ENCODE measurements around the gene SGF29.
"Not testable (repeated sequence)": the region's sequence is repeated elsewhere in the genome, so short reads cannot be mapped to it uniquely, and the experiment has no call there.

Gene SGF29

DNA sequence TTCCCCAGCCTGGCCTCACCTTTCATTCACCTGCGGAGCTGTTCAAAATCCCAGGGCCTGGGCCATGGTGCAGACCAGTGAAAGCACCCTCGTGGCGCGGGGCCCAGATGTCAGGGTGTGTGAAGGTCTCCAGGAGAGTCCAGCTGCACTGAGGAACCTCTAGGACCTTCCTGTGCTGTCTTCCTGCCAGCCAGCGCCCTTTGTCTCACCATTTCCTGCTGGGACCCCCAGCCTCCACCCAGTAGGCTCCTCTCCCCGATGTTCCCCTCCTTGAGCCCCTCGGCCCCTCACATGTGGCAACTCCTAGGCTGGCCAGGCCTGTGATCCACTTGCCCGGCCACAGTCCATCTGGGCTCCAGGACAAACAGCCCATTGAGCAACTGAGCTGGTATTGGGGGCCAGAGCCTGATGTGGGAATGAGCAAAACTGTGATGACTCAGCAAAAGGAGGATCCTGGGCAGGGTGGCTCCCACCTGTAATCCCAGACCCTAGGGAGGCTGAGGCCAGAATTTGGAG lies 42.5 kb downstream of the SGF29 start:
- no peak for DNase-seq (ENCODE audit: low read depth)

DNA sequence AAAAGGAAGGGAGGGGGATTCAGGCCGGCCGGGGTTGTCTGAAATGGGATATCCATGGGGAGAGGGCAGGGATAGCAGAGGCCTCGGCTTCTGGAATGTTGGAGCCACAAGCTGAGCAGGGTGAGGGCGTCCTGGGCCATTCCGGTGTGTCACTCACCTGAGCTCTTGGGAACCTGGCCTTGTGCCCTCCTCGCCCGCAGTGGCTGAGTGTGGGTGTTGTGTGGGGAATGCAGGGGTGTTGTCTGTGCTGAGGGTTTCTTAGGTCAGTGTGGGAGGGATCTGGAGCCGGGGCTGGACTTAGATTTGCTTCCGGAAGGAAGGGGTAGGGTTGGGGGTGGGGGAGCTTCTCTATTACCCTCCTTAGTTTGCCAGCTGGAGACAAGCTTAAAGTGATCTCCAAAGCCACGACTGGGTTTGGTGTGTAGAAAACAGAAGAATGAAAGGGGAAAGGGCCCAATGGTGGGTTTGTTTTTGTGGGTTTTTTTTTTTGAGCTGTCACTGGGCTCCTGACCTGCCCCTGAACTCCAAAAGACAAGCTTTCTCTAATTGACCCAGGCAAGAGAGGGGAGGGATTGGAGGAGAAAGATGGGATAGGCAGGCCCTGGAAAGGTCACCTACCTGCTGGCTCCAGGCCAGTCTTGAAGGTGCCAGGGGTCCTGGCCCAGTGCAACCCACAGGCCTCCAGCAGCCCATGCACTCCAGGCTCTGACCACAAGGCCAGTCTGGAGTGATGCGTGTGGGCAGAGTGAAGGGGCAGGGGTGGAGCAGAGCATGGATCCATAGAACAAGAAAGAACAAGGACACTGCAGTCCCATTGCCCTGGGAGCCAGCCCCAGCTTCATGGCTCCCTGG lies 43.3 kb downstream of the SGF29 start, which contains the start of gene SULT1A2:
Gene SULT1A2 (minus strand): TSS at position 211 of the 852 bp plus-strand sequence. CDS start 1,120 bp downstream, outside the sequence.
- DNase-seq (ENCODE audit: low read depth) = no peak

DNA sequence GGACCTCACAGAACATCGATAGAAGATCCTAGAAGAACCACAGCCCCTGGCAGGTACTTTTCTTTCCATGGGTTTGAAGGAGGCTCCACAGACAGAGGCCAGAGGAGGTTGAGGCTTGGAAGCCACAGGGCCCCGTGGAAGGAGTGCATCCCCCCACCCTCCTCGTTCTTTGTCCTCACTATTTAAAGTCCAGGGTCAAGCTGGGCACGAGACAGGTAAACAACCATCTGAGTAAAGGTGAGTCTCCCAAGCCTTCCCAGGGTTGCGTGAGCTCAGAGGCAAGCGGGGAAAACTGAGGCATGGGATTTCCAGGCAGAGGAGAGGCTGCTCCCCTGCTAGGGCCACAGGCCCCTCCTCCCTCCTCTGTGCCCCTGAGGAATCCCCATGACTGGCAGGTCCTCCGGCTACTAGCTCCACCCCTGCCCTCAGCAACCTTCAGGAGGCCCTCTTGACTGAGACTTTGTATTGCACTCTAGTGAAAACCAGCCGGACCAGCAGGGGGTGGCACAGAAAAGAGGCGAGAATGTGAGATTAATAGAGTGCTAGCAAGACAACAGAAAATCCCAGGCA lies 44.1 kb downstream of the SGF29 start:
- DNase-seq (ENCODE audit: low read depth) = no peak

DNA sequence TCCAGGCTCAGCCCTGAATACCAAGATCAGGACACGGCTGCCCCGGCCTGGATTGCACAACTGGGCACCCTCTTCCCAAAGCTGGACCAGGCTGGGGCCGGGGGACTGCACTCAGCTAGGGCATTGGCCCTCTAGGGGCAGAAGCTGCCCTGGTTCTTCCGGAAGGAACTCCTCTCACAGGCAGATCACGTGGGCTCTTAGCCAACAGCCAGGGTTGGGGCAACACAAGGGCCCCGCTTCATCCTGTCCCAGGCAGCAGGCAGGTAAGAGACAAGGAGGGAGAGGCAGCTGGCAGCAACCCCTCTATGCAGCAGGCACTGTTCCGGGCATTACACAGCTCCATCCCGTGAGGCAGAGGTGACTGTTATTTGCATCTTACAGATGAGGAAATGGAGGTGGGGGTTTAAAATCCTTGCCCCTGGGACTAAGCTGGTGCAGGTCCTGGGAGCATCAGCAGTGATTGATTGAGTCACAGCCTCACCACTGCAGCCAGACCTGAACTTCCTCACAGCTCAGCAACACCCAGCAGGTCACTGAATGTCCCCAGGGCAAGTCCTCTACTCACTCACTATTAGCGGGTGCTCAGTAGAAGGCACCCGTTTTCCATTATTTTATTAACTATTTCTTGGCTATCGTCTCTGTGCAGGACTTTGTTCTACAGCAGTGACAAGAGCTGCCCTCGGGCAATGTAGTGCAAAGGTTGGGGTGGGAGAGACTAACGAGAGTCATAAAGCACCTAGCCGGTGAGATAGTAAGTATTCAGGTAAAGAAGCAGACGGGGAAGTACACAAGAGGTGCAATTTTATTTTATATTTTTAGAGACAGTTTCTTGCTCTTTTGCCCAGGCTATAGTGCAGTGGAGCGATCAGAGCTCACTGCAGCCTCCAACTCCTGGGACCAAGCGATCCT lies 45.9 kb downstream of the SGF29 start:
- DNase-seq (ENCODE audit: low read depth) = not testable (repeated sequence)

DNA sequence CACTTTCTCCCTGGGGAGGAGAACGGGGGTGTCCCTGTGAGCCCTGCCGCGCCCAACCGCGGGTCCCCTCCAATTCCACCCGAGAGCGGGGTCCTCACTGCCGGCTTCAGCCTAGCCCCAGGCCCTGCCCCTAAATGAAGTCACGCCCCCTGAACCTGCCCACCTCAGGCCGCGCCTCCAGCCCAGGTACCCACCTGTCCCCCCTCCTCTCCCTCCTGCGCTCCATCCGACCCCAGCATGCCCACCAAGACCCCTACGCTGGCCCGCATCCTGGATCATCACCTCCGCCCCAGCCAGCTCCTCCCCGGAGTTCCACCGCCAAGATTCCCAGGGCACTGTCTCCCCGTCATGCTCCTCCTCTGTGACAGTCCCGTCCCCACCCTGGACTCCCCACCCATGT lies 47.2 kb downstream of the SGF29 start:
- not testable (repeated sequence) for DNase-seq (ENCODE audit: low read depth)

DNA sequence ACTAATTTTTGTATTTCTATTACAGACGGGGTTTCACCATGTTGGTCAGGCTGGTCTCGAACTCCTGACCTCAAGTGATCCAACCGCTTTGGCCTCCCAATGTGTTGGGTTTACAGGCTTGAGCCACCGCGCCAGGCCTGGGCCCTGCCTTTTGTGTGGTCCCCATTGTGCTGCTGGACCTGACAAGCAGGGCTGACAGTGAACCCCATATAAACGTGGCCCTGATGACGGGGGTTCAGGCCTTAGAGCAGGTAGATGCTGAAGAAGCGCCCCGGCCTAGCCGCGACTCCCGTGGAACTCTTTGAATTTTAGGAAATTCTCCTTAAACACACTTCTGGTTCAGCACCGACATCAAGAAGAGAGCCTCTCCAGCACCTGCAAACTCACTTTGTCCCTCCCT lies 47.9 kb downstream of the SGF29 start:
- not testable (repeated sequence) for DNase-seq (ENCODE audit: low read depth)

DNA sequence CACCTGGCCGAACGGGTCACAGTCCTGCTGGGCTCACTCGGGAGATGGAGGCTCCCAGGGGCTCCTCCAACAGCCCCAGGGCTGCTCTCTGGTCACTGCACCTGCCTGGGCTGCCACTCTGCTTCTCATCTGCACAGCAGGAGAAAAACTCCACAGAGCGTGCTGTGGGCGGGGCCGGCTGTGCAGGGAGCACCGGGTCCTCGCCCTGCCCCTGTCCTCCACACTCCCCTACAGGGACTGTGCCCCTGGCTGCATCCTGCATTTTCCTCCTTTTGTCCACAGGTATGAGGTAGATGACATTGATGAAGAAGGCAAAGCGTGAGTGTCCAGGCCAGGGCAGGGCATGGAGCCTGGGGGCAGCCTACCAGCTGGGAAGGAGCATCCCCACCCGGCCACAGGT lies 48.3 kb downstream of the SGF29 start:
- DNase-seq (ENCODE audit: low read depth) = not testable (repeated sequence)

DNA sequence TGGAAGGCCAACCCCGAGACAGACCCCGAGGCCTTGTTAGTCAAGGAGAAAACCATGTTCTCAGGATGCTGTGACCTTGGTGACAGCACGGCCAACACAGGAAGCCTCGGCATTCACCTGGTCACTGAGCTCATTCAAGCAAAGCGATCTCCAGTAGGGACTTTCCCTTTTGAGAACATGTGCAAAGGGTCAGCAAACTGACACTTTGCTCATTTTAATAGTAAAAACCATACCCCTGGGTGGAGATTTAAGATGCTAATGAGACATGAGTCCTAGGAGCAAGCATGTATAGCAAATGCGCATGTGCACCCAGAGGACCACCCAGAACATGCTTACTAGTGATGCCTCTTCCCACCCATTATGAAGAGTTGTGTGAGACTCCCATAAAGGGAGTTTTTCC lies 48.8 kb downstream of the SGF29 start:
- DNase-seq (ENCODE audit: low read depth) = no peak

DNA sequence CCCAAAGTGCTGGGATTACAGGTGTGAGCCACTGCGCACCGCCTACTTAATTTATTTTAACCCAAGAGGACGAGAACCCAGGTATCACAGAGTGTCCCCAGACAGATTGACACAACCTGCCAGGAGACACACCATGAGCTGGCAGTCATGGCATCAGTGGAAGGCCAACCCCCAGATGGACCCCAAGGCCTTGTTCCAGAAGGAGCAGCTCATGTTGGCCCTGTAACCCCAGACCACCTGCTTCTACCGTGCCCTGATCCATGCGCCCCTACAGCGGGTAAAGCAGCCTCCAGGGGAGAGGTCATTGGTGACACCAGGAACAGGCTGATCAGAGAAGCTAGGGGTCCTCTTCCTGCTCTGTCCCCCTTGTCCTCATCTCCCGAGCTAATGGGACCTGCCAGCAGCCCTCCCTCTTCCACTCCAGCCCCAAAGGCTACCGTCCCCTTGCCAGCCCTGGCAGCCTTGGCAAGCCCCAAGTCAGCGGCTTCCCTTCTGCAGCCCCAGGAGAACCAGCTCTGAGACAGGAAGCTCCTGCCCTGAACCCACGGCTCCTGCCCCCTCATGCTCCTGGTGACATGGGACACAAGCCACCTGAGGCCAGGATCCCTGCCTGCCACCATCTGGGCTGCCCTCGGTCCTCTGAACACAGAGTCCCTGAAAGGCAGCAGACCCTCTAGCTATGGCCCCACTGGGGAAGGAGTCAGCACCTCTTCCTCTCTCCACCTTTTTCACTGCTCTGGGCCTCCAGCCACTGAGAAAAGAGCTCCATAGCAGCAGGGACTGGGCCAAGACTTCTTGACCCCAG lies 49.9 kb downstream of the SGF29 start:
- DNase-seq (ENCODE audit: low read depth) = no peak

DNA sequence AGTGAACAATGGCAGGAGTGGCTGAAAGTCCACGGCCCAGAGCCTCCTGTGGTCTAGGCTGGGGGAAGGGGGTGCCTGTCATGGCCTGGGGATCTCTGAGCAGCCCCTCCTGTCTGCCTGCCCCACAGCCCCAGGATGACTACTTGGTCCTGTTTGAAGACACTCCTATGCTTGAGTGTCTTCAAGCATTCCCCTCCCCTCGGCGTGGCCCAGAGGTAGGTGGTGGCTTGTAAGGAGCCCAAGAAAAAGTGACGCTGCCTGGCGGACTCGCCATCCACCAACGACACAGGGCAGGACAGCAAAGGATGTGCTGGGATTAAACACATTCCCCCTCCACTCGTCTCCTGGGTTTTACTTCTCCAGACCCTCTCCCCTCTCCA lies 50.5 kb downstream of the SGF29 start:
- DNase-seq (ENCODE audit: low read depth) = no peak

DNA sequence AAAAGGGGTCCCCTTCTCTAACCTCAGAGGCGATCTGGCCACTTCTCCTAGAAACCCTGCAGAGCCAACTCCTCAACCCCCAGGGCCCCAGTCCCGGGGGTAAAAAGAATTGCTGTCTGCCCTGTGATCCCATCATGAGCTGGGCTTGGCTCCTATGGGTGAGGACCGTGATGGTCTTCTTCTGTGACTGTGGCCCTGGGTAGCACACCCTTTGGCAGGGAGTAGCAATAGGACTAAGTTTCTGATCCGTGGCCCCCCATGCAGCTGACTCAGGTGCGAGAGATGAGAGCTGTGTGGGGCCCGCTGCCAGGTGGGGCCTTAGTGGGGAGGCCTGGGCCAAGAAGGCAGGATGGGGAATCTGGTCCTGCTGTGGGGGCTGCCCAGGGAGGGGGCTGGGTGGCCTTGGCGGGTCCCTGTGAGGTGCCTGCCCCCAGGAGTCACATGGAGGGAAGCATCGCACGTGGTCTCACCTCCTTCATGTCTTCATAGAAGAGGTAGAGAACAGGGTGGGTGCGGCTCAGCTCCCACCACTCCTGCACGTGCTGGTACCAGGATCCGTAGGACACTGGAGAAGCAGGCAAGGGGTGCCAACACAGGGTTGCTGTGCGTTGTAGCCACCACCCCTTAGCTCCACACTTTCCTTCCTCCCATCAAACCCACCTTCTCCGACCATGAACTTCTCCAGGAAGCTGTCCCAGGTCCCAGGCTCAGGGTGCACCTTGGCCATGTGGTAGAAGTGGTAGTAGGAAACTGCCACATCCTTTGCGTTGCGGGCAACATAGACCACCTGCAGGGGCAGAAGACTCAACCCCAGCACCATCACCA lies 52.8 kb downstream of the SGF29 start:
- no peak for DNase-seq (ENCODE audit: low read depth)

DNA sequence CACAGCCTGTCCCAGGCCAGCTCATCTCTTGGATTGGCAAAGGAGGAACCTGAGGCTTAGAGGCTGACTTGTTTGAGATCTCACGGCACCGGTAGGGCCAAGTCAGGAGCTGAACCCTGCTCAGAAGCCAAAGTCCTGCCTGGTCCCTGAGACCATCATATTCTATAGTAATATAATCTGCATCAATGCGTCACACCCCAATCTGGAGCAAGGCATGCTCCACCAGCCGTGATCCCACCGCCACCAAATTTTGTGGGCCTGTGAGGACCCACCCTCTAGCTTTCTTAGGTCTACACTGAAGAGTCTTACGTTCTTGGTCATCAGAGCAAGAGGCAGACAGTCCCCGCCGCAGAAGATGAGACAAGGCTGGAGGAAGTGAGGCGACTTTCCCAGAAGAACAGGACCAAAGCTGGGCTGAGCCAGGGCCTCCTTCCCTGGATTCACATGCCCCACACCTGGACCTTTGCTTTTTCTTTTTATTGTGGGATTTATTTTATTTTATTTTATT lies 53.5 kb downstream of the SGF29 start:
- no peak for DNase-seq (ENCODE audit: low read depth)

DNA sequence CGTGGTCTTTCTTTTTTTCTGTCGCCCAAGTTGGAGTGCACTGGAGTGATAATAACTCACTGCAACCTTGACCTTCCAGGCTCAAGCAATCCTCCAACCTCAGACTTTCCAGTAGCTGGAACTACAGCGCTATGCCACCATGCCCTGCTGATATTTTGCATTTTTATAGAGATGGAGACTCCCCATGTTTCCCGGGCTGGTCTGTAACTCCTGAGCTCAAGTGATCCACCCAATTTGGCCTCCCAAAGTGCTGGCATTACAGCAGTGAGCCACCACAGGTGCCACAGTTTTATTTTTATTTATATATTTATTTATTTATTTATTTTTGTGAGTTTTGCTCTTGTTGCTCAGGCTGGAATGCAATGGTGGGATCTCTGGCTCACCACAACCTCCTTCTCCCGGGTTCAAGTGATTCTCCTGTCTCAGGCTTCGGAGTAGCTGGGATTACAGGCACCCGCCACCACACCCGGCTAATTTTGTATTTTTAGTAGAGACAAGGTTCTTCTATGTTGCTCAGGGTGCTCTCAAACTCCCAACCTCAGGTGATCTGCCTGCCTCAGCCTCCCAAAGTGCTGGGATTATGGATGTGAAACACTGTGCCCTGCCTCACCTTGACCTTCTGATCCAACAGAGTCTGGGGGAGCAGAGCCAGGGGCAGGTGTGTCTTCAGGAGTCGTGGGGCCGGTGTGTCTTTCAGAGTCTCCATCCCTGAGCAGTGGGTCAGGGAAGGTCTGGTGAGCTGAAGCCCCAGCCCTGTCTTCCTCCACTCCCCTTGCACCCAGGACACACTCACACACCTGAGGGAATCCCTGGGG lies 54.2 kb downstream of the SGF29 start:
- DNase-seq (ENCODE audit: low read depth) = not testable (repeated sequence)

DNA sequence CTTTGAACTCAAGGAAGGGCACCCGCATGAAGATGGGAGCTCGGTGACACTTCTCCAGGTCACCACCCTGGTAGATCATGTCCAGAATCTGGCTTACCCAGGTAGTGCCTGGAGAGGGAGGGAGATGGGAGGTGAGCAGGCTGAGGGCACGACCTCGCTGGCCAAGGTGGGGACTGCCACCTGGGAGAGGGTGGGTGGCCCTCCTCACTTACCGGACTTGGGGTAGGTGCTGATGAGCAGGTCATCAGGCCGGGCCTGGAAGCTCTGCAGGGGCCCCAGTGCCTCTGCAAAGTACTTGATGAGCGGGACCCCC lies 54.7 kb downstream of the SGF29 start:
- DNase-seq (ENCODE audit: low read depth) = not testable (repeated sequence)

DNA sequence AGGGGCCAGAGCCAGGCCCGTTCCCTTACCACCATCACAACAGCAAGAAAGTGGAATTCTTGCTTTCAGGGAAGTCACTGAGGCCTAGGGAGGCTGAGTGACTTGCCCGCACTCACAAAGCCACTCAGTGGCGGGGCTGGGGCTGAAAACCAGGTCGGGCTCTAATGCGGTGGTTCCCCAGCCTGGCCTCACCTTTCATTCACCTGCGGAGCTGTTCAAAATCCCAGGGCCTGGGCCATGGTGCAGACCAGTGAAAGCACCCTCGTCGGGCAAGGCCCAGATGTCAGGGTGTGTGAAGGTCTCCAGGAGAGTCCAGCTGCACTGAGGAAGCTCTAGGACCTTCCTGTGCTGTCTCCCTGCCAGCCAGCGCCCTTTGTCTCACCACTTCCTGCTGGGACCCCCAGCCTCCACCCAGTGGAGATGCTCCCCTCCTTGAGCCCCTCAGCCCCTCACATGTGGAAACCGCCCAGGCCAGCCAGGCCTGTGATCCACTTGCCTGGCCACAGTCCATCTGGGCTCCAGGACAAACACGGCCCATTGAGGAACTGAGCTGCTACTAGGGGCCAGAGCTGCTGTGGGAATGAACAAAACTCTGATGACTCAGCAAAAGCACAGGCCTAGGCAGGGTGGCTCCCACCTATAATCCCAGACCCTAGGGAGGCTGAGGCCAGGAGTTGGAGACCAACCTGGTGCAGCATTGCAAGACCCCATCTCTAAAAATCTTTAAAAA lies 55.3 kb downstream of the SGF29 start:
- DNase-seq (ENCODE audit: low read depth) = not testable (repeated sequence)

DNA sequence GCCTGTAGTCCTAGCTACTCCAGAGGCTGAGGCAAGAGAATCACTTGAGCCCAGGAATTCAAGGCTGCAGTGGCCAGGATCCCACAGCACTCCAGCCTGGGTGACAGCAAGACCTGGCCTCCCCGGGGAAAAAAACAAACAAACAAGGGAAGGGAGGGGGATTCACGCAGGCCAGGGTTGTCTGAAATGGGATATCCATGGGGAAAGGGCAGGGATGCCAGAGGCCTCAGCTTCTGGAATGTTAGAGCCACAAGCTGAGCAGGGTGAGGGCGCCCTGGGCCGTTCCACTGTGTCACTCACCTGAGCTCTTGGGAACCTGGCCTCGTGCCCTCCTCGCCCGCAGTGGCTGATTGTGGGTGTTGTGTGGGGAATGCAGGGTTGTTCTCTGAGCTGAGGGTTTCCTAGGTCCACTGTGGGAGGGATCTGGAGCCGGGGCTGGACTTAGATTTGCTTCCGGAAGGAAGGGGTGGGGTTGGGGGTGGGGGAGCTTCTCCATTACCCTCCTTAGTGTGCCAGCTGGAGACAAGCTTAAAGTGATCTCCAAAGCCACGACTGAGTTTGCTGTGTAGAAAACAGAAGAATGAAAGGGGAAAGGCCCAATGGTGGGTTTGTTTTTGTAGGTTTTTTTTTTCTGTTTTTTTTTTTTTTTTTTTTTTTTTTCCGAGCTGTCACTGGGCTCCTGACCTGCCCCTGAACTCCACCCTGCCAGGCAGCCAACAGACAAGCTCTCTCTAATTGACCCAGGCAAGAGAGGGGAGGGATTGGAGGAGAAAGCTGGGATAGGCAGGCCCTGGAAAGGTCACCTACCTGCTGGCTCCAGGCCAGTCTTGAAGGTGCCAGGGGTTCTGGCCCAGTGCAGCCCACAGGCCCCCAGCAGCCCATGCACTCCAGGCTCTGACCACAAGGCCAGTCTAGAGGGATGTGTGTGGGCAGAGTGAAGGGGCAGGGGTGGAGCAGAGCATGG lies 56.2 kb downstream of the SGF29 start, which contains the start of gene SULT1A1:
Gene SULT1A1 (minus strand): TSS at position 414 of the 964 bp plus-strand sequence. CDS start 1,189 bp downstream, outside the sequence.
- no peak for DNase-seq (ENCODE audit: low read depth)

DNA sequence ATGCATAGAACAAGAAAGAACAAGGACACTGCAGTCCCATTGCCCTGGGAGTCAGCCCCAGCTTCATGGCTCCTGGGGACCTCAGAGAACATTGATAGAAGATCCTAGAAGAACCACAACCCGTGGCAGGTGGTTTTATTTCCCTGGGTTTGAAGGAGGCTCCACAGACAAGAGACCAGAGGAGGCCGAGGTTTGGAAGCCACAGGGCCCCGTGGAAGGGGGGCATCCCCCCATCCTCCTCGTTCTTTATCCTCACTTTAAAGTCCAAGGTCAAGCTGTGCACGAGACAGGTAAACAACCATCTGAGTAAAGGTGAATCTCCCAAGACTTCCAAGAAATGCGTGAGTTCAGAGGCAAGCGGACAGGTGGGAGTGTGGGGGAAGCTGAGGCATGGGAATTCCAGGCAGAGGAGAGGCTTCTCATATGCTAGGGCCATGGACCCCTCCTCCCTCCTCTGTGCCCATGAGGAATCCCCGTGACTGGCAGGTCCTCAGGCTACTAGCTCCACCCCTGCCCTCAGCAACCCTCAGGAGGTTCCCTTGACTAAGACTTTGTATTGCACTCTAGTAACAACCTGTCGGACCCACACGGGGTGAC lies 57.0 kb downstream of the SGF29 start:
- no peak for DNase-seq (ENCODE audit: low read depth)
